SIG-M5 treated with dmso at 0.1 percent for 504 hours (cell line): ENCODE measurements around the gene PEX3.

Source experiments
- DNase-seq: peaks from one replicate; lab custom pipeline; 2025; ENCODE audit not compliant: unreplicated experiment; lab: John Stamatoyannopoulos, UW

The PEX3 gene

GRCh38 chr6:143536866-143537691 lies 86.5 kb downstream of the PEX3 start:
- DNase-seq = peak; percentile 72

- DNase-seq = no peak
These were observed 87.8 kb downstream of the PEX3 start for GRCh38 chr6:143538374-143538773.

GRCh38 chr6:143539106-143539505 lies 88.5 kb downstream of the PEX3 start:
- DNase-seq = no peak

DNA sequence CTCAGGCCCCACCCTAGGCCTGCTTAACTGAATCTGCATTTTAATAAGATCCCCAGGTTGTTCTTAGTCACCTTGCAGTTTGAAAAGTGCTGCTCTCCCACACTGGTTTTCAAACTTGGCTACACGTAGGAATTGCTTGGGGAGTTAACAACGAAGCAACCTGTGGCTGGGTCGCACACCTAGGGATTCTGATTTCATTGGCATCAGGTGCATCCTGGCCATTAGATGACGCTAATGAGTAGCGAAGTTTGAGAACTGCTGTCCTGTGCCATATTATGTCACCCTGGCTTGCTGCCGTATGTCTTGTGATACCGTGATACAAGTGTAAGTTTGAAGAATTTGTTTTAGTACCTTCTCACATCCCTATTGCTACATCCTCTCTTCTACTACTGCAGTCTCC lies 89.1 kb downstream of the PEX3 start:
- DNase-seq = no peak

DNA sequence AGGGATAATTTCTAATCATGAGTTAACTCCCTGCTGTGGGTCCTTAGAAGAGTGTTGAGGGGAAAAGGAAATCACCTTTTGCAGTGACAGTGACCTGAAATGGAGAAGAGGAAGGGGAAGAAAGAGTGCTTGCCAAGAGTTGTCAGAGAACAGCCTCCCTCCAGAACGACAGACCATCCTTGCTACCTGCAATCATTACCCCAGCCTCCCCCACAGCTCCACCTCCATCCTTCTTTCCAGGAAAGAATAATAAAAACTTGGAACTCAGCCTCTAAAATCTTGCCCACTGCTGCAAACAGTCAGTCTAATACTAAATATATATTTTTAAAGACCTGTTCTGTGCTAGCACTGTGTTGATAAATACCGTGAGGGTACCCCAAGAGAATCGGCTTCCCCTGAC lies 89.6 kb downstream of the PEX3 start:
- DNase-seq = no peak
